Stimulated activated CD8-positive, alpha-beta memory T cell treated with anti-CD3 and anti-CD28 coated beads, Interleukin-2, amount 100 ng/mL, for 48 hours (primary cell): ENCODE results near the gene PLXNA4.

ENCODE experiments used
- DNase-seq, 2 donors: peaks; one replicate each; pipeline ENCODE4 v3.0.0-alpha.2; 2020; ENCODE audit warnings: low read depth in 2 of 2

PLXNA4 gene

DNA sequence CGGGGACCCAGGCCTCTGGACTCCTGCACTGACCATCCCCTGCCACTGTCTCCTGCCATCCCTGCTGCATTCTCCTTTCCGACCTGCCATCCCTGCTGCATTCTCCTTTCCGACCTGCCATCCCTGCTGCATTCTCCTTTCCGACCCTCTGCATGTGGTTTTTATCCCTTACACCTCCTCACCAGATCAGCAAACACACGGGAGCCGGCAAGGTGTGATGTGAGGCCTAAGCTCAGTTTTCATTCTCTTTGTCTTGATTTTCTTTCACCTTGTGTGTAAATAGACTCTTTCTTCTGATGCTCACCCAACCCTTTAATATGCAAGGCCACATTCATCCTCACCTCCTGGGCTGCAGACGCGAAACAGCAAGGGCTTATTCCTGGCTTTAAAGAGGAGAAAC, 11.4 kb downstream of the PLXNA4 start:
- no peak for DNase-seq

DNA sequence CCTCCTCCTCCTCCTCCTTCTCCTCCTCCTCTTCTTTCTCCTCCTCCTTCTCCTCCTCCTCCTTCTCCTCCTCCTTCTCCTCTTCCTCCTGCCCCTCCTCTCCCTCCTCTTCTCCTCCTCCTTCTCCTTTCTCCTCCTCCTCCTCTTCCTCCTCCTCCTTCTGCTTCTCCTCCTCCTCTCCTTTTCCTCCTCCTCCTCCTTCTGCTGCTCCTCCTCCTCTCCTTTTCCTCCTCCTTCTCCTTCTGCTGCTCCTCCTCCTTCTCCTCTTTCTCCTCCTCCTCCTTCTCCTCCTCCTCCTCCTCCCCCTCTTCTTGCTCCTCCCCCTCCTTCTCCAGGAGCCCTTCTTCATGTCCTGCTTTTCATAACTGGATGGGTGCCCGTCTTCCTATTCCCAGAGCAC, 12.2 kb downstream of the PLXNA4 start:
- no peak for DNase-seq

DNA sequence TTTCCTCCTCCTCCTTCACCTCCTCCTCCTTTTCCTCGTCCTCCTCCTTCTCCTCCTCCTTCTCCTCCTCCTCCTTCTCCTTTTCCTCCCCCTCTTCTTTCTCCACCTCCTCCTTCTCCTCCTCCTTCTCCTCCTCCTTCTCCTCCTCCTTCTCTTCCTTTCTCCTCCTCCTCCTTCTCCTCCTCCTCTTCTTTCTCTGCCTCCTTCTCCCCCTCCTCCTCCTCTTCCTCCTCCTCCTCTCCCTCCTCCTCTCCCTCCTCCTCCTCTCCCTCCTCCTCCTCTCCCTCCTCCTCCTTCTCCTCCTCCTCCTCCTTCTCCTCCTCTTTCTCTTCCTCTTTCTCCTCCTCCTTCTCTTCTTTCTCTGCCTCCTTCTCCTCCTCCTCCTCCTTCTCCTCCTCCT, 13.6 kb downstream of the PLXNA4 start:
- DNase-seq, result no peak

DNA sequence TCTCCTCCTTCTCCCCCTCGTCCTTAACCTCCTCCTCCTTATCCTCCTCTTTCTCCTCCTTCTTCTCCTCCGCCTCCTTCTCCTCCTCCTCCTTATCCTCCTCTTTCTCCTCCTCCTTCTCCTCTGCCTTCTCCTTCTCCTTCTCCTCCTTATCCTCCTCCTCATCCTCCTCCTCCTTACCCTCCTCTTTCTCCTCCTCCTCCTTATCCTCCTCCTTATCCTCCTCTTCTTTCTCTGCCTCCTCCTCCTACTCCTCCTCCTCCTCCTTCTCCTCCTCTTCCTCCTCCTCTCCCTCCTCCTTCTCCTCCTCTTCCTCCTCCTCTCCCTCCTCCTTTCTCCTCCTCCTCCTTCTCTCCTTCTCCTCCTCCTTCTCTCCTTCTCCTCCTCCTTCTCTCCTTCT, 14.5 kb downstream of the PLXNA4 start:
- no peak for DNase-seq

DNA sequence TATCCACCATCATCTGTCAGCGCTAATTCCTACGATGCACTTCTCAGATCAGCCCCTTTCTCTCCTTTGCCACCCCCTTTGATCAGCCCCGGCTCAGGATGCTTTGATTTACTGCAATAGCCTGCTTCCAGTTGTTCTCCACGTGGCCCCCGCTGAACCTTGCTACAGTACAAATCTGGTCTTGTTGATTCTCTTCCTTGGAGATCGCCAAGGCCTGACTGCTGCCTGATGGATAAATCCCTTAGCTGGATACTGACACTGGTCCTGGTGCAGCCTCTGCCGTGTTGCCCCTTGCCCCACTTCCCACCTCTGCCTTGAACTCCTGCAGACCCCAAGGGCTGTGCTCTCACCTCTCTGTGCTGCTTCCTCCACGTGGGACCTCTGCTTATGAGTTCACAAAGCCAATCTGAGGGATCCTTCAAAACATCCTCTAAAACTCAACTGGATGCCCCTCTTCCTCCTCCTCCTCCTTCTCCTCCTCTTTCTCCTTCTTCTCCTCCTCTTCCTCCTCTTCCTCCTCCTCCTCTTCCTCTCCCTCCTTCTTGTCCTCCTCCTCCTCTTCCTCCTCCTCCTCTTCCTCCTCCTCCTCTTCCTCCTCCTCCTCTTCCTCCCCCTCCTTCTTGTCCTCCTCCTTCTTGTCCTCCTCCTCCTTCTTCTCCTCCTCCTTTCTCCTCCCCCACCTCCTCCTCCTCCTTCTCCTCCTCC, 15.3 kb downstream of the PLXNA4 start:
- no peak for DNase-seq

DNA sequence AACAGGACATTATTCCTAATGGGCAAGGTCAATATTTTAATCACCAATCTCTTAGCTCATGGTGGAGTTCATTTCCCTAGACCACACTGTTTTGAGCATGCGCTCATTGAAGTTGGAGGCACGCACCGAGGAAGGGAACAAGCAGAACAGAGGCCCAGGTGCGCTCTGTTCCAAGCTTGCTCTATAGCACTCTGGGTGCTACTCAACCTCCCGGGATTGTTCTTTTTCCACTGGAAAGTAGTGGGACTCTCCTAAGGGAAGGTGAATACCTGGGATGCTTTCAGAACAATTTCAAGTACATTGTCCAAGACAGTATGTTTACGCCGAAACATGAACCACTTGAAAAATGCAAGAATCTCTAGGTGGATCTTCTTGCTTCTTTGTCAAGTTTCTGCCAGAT, 16.2 kb downstream of the PLXNA4 start:
- no peak for DNase-seq

DNA sequence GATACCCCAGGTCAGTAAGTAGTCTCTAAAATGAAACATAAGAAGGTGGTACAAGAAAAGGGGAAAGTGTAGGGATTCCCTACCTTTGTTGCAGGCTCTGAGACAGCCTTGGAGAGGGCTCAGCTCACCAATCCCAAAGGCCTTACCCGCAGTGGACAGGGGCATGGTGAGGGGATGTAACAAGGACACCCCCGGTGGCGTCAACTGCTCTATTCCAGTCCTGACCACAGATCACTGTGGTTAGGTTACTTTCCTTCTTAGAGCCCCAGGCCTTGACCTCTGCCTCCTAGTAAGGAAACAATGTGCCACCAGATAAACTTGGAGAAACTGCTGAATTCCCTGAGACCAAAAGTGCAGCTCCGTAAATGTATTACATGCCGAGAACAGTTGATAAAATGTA, 17.5 kb downstream of the PLXNA4 start:
- no peak for DNase-seq

DNA sequence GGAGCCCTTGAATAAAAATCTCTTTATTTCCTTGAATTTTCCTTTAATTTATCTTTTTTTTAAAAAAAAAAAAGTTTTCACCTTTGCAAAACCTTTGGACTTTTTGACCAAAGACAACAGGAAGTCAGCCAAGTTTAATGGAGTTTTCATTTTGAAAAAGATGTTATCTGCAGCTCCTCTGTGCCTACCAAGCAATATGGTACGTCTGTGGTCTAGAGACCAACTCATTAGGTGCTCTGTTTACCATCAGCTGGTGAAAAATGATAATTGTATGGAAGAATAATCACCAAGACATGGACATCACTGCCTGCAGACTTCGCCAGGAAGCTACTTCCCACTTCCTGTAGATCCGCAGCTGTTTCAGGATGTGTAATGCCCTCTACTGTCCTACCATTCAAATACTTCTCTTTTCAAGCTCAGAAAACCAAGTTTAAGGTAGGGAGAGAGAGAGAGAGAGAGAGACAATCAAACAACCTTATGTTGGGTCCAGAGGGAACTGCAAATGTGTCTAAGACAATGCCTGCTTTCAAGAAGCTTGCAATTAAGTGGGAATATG, 18.7 kb downstream of the PLXNA4 start:
- DNase-seq, result no peak

DNA sequence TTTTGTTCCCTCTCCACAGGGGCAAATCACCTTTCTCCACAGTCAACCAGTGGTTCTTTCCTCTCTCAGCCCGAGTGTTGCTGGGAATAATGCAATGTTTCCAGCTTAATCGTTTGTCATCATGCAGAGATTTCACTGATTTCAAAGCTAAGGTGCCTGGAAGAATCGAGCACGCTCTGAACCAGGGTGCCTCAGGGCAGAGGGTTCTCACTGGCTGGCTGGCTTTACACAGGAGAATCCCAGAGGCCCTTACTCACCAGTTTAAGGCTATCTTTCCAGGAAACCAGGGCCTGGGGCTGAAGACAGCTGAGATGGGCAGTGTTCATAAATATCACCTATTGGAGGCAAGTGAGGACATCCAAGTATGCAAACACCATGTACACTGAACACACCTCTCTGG, 21.8 kb downstream of the PLXNA4 start:
- no peak for DNase-seq

DNA sequence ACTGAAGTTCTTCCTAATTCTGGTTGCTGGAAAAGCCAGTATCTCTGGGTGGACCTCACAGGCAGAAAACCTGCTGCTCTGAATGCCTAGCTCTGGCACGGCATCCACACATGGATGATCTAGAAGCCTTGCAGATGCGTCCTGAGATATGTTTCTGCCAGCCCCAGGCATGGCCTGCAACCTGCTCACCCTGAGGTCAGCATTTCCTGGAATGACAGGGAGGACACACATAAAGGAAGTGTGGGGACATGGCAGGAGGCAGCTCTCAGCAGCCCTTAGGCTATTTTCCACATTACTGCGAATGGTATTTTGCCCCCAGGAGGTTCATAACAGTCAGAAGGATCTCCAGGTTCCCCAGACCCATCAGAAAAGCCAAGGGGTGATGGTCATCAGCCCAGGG, 23.2 kb downstream of the PLXNA4 start:
- DNase-seq, result no peak

DNA sequence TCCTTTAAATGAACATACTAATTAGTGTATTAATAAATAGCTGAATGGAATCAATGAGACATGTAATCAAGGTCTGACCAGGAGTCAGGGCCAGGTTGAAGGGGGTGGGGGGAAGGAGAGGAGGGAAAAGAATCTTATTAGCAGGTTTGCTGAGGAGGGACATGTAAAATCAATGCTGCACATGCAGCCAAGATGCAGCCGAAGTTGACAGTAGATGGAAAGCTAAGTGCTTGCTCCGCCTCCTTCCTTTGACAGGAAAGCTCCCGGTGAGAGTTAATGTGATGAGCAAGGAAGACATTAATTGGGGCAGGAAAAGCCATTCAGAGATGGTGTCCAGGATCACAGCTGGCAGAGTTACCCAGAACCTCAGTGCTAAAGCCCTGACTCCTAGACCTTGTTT, 24.4 kb downstream of the PLXNA4 start:
- DNase-seq, result no peak

DNA sequence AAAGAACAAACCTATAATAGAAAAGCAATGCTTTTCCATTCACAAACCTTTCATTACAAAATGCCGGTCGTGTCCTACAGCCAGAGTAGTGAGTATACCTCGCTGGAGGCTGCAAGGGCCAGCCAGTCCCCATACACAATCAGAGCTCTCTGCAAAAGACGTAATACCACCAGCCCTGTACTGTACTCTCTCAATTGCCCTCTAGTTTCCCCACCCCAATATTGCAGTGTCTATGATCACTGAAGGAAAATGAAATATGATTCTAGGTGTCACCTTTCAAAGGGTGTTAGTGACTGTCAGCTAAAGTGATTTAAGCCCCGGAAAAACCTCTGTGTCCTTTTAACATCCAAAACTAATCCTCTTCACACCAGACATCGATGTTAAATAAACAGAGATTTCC, 24.8 kb downstream of the PLXNA4 start:
- DNase-seq, result no peak

DNA sequence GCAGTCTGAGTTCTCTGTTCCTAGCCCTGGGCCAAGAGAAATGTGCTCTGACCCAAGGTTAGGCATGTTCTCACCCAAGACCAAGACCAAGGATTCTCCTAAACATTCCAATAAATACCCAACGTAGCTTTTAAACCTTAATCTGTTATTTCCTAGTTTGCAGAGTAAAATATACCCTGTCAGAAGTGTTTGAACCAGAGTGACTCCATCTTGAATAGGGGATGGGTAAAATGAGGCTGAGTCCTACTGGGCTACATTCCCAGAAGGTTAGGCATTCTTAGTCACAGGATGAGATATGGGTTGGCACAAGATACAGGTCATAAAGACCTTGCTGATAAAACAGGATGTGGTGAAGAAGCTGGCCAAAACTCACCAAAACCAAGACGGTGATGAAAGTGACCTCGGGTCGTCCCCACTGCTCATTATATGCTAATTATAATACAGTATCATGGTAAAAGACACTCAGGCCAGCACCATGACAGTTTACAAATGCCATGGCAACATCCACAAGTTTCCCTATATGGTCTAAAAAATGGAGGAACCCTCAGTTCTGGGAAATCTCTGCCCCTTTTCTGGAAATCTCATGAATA, 27.7 kb downstream of the PLXNA4 start:
- no peak for DNase-seq

DNA sequence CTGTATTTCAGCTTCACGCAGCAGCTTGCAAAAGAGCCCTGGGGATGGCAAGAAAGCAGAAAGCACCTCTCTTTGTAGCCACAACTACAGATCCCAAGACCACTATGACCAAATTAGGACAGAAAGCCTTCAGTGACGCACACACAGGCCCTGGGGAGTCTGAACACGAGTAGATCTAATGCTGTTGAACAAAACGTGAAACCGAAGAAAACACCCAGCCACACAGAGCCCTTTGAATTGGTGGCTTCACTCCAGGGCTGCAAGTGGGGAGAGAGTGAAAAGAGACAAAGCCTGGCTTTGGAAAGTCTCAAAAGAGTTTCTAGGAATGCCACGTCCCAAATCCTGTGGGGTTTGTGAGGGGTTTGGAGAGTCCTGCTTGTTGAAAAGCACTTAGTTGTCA, 28.4 kb downstream of the PLXNA4 start:
- no peak for DNase-seq

DNA sequence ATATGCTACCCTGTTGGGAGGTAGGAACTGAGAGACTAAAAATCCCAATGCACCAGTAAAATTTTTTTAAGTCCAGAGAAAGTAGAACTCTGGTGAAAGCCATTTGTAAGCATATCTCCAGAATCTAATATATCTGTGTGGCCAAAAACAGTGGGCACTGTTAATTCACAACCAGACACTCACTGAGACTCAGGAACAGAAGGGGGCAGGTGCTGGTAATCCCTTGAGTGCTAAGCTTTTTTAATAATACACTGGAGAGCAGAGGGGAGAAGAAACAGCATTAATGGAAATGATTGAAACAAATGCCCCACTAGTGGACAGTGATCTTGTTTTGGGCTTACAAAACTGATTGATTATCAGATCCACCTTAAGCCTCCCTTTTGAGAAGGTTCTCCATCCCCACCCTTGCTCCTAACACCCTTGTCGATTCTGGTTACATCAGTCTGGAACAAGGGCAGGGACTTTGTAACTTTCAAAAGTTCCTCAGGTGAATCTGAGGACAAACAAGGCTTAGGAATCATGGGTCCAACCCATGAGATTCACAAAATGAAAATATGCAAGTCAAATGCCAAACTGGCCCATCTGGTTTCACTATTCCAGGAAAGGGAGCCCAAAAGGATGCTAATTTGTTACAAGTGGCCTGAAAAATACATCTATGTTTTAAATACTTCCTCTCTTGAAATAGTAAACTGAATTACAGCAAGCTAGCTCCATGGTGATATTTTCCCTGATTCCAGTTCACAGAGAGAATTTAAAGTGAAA, 29.7 kb downstream of the PLXNA4 start:
- no peak for DNase-seq

DNA sequence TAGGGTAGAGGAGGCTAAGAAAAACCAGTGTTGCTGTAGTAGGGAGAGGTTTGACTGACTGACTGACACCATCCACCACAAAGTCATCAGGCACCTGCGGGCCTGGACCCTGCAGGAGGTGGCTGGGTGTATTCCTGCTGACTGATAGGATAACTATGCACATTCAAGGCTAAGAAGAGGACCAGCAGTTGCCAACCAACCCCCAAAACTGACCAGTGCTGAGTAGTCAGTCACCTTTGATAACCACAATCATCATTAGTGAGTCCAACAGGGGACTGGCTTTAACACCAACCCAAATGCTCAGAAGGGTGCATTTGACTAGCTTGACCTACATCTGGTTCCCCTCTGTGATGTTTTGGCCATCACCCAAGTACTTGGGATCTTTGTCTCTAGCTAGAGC, 30.5 kb downstream of the PLXNA4 start:
- DNase-seq, result no peak

DNA sequence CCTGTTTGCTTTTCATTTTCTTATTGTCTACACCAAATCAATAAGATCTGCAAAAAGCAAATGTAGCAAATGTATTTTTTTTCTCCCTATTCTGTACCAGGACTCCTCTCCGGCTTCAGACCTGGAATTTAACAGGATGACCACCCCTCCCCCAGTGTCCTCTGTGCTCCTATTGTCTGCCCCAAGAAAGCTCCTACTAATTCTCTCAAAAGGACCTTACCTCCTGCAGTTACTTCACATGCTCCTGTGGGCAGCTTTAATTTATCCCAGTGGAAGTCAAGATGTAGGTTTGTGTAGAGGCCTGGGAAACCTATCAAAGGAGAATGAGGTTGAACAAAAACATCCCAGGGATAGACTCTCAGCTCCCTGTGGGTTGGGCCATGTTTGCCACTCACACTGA, 31.3 kb downstream of the PLXNA4 start:
- DNase-seq, result no peak

DNA sequence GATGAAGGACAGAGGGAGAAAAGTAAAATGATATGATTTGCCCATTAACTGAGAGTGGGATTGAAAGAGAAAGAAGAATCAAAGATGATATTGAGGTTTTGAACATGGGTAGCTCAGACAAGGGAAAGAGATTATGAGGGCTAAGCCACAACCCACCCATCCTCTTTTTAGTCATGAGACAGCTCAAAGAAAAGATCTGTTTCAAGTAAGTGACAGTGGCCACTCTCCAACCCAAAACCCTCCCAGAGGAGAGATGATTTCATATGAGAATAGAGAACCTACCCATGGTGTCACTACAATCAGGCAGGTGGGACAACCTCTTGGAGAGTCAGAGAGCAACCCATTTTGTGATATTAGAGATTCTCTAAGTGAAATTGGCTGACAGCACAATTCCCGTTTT, 32.2 kb downstream of the PLXNA4 start:
- no peak for DNase-seq

DNA sequence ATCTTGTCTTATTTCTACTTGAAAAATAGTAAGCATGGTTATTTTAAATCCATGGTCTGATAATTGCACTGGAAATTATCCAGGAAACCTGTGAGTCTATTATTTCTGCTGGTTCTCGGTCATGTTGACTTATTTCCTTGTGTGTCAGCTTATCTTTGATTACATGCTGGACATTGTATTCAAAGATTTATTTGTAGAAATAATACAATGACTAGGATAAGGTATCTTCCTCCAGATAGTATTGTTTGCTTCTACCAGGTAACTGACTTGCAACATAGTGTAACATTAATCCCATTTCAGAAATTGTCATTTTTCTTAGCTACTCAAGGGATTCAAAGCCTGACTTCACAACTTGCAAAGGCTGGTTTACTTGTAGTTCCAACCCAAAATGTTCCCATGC, 33.4 kb downstream of the PLXNA4 start:
- no peak for DNase-seq

DNA sequence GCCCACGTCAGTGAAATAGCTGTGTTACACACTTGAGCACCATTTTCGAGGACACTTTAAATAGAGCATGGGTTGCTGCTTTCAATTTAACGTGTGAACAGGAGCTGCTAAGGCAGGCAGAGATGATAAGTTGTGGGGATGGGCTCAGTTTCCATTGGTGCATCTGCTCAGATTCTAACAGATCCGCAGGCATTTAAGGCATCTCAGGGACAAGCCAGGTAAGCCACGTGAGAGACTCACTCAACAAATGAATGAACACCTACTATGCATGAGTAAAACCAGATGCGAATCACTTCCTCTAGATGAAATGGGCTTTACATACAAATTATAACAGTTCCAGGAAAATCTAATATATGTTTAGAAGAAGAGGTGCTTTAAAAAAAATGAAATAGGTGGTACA, 34.6 kb downstream of the PLXNA4 start:
- DNase-seq, result no peak

DNA sequence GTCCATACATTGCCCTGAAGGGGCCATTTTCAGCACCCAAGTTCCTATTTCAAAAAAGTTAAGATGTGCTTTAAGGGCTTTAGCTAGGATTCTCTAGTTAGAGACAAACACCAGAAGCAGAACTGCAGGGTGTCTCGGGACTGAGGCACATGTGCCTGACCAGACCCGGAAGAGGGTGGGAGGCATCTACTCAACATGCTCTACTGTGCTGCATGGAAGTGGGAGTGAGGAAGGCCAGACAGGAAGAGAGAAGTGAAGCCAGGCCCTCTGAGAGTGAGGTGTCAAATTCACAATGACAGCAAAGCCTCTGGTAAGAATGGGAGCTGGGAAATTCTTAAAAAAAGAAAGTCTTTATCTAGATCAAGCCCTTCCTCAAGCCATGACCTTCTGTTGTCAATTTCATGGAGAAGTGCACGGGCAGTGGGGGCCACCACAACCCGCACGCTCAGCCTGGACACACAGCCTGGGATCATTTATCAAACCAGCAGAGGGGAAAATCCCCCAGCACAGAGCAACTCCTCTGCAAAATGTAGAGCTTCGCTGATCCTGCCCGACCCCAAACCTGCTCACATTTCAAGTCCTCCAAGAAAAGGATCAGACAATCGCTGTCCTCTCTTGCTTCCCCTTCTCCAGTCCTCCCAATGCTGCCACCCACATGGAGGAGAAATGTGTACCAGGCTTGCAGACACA, 38.7 kb downstream of the PLXNA4 start:
- no peak for DNase-seq

DNA sequence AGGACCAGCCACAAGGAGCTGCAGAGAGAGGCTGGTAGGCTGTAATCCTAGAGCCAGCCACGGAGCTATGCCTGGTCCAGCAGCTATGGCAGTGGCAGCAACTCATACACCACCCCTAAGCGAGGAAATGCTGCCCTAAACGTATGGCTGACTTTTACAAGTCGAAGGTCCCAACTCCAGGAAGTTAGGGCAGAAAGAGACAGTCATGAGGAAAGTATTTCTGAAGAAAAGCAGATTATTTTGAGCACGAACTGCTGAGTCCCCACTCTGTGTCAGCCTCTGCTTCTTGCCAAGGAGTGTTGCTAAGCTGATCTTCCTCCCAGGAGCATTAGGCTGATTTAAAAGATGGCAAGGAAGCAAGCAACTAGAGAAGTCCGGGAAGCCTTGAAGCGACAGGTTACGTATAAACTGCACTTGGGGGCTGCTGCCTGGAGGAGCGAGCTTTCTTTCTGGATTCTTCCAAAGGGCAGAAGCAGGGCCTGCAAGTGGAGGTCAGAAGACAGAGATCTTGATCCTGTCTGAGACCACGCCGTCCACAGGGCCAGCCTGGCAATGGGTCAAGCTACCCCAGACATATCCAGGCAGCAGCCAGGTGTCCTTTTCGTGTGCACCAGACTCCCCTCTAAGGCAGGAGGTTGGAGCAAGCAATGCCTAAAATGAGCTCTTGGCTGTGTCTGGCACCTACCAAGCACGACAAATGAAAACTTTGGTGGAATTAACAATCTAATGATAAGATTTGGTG, 39.4 kb downstream of the PLXNA4 start:
- DNase-seq, result no peak
